KOPT-K1 (cell line): ENCODE data around the gene AIFM2.
"Not testable (repeated sequence)": the region's sequence is repeated elsewhere in the genome, so short reads cannot be mapped to it uniquely, and the experiment has no call there.

ENCODE experiments used
- H3K27ac ChIP-seq: fragments of 200-600 bp; sonication (generic); 2 replicates; pipeline ENCODE4 v1.5.1; 2016; ENCODE audit warnings: antibody characterized with exemption, mild to moderate bottlenecking, low read depth, low read length; ENCODE audit not compliant: poor library complexity, severe bottlenecking
- H3K36me3 ChIP-seq: fragments of 200-600 bp; sonication (generic); 2 replicates; pipeline ENCODE4 v1.5.1; 2017; ENCODE audit warnings: antibody characterized with exemption, mild to moderate bottlenecking, low read length, moderate library complexity; ENCODE audit not compliant: insufficient read depth
- H3K9me3 ChIP-seq: fragments of 200-600 bp; sonication (generic); 2 replicates; pipeline ENCODE4 v1.5.1; 2017; ENCODE audit warnings: antibody characterized with exemption, low read length, mild to moderate bottlenecking; ENCODE audit not compliant: insufficient read depth, poor library complexity, severe bottlenecking

Gene AIFM2

GRCh38 chr10:70096705-70097420 lies 35.8 kb downstream of the AIFM2 start:
- H3K9me3 ChIP-seq = no peaks in the 10 kb centered on the region
- H3K36me3 ChIP-seq = no peaks in the 10 kb centered on the region
- no peak overlapping the region for H3K27ac ChIP-seq

- no peaks in the 10 kb centered on the region for H3K36me3 ChIP-seq
Observed at GRCh38 chr10:70096016-70096704, 36.5 kb downstream of the AIFM2 start.

GRCh38 chr10:70094250-70094649 lies 38.4 kb downstream of the AIFM2 start:
- no peak overlapping the region for H3K27ac ChIP-seq
- H3K36me3 ChIP-seq = no peaks in the 10 kb centered on the region
- no peaks in the 10 kb centered on the region for H3K9me3 ChIP-seq

More at GRCh38 chr10:70096016-70096704, 36.5 kb downstream of the AIFM2 start:
- Histone ChIP-seq H3K27ac (no peak overlapping the region), H3K9me3 (no peaks in the 10 kb centered on the region)

- Histone ChIP-seq H3K9me3 (no peaks in the 10 kb centered on the region), H3K27ac (peak overlapping the region; percentile 47), H3K36me3 (no peaks in the 10 kb centered on the region)
Observed at GRCh38 chr10:70093335-70093944, 39.2 kb downstream of the AIFM2 start.

- H3K36me3 ChIP-seq = no peaks in the 10 kb centered on the region
- peak overlapping the region; percentile 47 for H3K27ac ChIP-seq
- no peaks in the 10 kb centered on the region for H3K9me3 ChIP-seq
Observed at GRCh38 chr10:70092389-70092718, 40.3 kb downstream of the AIFM2 start.

GRCh38 chr10:70090951-70091350 lies 41.7 kb downstream of the AIFM2 start:
- Histone ChIP-seq H3K27ac (no peak overlapping the region), H3K9me3 (no peaks in the 10 kb centered on the region), H3K36me3 (no peaks in the 10 kb centered on the region)

GRCh38 chr10:70090013-70090412 lies 42.6 kb downstream of the AIFM2 start:
- Histone ChIP-seq H3K27ac (no peak overlapping the region), H3K9me3 (no peaks in the 10 kb centered on the region)

GRCh38 chr10:70088308-70088698 lies 44.3 kb downstream of the AIFM2 start:
- Histone ChIP-seq H3K9me3 (no peaks in the 10 kb centered on the region), H3K27ac (no peak overlapping the region), H3K36me3 (no peaks in the 10 kb centered on the region)

More at GRCh38 chr10:70090013-70090412, 42.6 kb downstream of the AIFM2 start:
- H3K36me3 ChIP-seq = no peaks in the 10 kb centered on the region

- no peak overlapping the region for H3K27ac ChIP-seq
- no peaks in the 10 kb centered on the region for H3K9me3 ChIP-seq
- H3K36me3 ChIP-seq = no peaks in the 10 kb centered on the region
Observed at GRCh38 chr10:70087616-70088307, 44.9 kb downstream of the AIFM2 start.

GRCh38 chr10:70085975-70086613 lies 46.5 kb downstream of the AIFM2 start:
- Histone ChIP-seq H3K27ac (no peak overlapping the region), H3K9me3 (no peaks in the 10 kb centered on the region), H3K36me3 (no peaks in the 10 kb centered on the region)

- H3K9me3 ChIP-seq = no peaks in the 10 kb centered on the region
- no peaks in the 10 kb centered on the region for H3K36me3 ChIP-seq
- no peak overlapping the region for H3K27ac ChIP-seq
Observed at GRCh38 chr10:70084189-70084588, 48.4 kb downstream of the AIFM2 start.

- H3K36me3 ChIP-seq, H3K9me3 ChIP-seq, H3K27ac ChIP-seq: not testable (repeated sequence)
Observed at GRCh38 chr10:70080789-70081188, 51.8 kb downstream of the AIFM2 start.

- Histone ChIP-seq H3K36me3 (no peaks in the 10 kb centered on the region), H3K9me3 (no peaks in the 10 kb centered on the region), H3K27ac (no peak overlapping the region)
Observed at GRCh38 chr10:70078937-70079336, 53.7 kb downstream of the AIFM2 start.

GRCh38 chr10:70078329-70078728 lies 54.3 kb downstream of the AIFM2 start:
- Histone ChIP-seq H3K36me3 (no peaks in the 10 kb centered on the region), H3K9me3 (no peaks in the 10 kb centered on the region), H3K27ac (no peak overlapping the region)

GRCh38 chr10:70074971-70075370 lies 57.7 kb downstream of the AIFM2 start:
- no peak overlapping the region for H3K27ac ChIP-seq
- H3K36me3 ChIP-seq = no peaks in the 10 kb centered on the region
- no peaks in the 10 kb centered on the region for H3K9me3 ChIP-seq
